ENCODE measurements around the gene FLYWCH1.

DNA sequence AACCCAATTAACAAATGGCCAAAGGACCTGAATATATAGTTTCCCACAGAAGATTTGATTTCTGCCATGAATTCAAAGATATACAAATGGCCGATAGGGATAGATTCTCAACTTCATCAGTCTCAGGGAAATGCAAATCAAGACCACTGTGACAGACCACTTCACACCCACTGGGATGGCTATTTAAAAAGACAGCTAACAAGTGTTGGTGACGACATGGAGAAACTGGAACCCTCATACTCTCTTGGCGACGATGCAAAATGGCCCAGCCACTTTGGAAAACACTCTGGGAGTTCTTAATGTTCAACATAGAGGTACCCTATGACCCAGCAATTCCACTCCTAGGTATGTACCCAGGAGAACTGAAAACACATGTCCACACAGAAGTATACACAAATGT, 34.9 kb downstream of the FLYWCH1 start:
- TF ChIP-seq NFYB (CRISPR knock-in tag; conservative IDR thresholded peaks at IDR 0.05; ENCODE audit: low read depth): no peak
- TF ChIP-seq, protein P1, sequence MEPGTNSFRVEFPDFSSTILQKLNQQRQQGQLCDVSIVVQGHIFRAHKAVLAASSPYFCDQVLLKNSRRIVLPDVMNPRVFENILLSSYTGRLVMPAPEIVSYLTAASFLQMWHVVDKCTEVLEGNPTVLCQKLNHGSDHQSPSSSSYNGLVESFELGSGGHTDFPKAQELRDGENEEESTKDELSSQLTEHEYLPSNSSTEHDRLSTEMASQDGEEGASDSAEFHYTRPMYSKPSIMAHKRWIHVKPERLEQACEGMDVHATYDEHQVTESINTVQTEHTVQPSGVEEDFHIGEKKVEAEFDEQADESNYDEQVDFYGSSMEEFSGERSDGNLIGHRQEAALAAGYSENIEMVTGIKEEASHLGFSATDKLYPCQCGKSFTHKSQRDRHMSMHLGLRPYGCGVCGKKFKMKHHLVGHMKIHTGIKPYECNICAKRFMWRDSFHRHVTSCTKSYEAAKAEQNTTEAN (CRISPR knock-in tag; IDR thresholded peaks at IDR 0.05): no peak
- TF ChIP-seq ETV6 (CRISPR knock-in tag; IDR thresholded peaks at IDR 0.05): no peak

Measured in WTC11 (cell line).